Astrocyte of the cerebellum (primary cell): ENCODE measurements around the gene TMEM240.

ENCODE experiments used
- DNase-seq: peaks from one replicate; pipeline ENCODE4 v3.0.0-alpha.2; 2011; ENCODE audit warnings: low read depth
- H3K4me3 ChIP-seq: 2 replicates; pipeline ENCODE4 v1.5.1; 2011; ENCODE audit warnings: mild to moderate bottlenecking, low read depth, low read length, moderate library complexity
- in situ Hi-C: cut with HindIII; loops from 2 replicates; pipeline ENCODE4 v1.10.0; 2017; ENCODE audit warnings: low sequenced_read_pairs
- TF ChIP-seq, protein P1 (sequence below): IDR thresholded peaks from 2 replicates; pipeline ENCODE4 v1.5.1; 2012; ENCODE audit warnings: low read length, low read depth, moderate library complexity, mild to moderate bottlenecking; ENCODE audit errors: missing control alignments

Gene TMEM240

DNA sequence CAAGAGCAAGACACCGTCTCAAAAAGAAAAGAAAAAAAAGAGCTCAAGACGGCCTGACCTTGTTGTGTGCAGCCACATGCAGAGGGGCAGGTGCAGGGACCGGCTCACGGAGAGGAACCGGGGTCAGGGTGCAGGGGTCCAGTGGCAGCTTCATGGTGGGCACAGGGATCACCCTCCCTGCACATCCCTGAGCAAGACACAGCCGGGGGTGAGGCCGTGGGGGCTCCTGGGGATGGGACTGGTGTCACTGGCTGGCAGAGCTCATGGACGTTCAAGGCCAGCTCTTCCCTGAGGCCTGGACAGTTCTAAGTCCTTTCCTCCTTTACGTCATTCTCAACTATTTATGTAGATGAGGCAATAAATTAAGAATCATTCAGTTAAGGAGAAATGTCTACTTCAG is 6.6 kb upstream of the TMEM240 start:
- TF ChIP-seq, protein P1, sequence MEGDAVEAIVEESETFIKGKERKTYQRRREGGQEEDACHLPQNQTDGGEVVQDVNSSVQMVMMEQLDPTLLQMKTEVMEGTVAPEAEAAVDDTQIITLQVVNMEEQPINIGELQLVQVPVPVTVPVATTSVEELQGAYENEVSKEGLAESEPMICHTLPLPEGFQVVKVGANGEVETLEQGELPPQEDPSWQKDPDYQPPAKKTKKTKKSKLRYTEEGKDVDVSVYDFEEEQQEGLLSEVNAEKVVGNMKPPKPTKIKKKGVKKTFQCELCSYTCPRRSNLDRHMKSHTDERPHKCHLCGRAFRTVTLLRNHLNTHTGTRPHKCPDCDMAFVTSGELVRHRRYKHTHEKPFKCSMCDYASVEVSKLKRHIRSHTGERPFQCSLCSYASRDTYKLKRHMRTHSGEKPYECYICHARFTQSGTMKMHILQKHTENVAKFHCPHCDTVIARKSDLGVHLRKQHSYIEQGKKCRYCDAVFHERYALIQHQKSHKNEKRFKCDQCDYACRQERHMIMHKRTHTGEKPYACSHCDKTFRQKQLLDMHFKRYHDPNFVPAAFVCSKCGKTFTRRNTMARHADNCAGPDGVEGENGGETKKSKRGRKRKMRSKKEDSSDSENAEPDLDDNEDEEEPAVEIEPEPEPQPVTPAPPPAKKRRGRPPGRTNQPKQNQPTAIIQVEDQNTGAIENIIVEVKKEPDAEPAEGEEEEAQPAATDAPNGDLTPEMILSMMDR, result no peak
- H3K4me3 ChIP-seq, result no peak overlapping the region
- in situ Hi-C loops, result no loop called here
- no peak for DNase-seq

DNA sequence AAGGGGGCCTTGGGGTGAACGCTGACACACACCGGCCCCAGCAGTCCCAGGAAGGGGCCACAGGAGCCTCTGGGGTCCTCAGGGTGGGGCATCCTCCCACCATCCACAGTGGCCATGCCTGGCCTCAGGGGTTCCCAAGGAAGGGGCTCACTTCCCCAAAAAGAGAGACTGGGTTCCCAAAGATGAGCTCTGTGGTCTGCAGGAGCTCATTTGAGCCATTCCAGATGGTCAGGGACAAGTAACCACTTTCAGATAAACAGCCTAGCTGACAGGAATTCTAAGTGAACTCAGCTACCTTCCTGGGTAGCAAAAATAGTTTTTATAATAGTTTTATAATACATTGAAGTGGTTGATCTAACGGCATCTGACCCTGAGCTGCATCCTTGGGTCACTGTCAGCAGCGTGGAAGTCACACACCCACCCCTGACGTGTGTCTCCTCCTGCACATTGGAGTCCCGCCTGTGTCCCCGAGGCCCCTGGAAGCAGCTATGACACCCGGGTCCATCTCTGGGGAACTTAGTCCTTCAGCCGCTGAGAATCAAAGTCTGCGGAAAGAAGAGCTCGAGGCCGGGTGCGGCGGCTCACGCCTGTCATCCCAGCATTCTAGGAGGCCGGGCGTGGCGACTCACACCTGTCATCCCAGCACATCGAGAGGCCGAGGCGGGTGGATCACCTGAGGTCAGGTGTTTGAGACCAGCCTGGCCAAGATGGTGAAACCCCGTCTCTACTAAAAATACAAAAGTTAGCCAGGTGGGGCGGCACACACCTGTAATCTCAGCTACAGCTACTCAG is 5.7 kb upstream of the TMEM240 start:
- H3K4me3 ChIP-seq, result no peak overlapping the region
- TF ChIP-seq, protein P1, result no peak
- DNase-seq, result no peak
- in situ Hi-C loops, result no loop called here

DNA sequence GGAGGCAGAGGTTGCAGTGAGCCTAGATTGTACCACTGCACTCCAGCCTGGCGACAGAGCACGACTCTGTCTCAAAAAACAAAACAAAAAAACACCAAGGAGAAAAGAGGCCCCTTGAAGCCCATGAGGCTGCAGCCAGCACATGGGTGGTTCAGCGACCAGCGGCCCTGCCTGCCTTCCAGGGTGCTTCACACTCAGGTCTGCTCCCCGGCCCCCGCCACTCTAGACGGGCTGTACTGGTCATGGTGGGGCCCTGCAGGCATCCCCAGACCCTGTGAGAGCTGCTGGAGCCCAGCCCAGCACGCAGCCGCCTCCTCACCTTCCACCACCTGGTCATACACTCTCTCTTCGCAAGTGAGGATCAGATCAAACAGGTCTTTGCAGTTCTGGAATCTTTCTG is 4.1 kb upstream of the TMEM240 start:
- no peak overlapping the region for H3K4me3 ChIP-seq
- DNase-seq, result no peak
- TF ChIP-seq, protein P1, result no peak
- in situ Hi-C loops, result no loop called here

DNA sequence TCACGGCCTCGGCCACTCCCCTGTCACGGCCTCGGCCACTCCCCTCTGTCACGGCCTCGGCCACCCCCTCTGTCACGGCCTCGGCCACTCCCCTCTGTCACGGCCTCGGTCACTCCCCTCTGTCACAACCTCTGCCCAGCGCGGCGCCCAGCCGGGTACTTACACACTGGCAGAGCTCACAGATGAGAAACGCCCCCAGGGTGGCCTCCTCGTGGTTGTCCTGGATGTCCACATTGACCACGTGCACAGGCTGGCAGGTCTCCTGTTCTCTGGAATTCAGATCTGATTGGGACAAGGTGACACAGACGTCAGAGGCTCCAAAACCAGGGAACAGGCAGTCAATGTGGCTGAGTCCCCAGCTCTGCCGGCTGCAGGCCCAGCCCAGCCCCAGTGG is 3.3 kb upstream of the TMEM240 start:
- DNase-seq, result no peak
- in situ Hi-C loops, result no loop called here
- no peak overlapping the region for H3K4me3 ChIP-seq
- TF ChIP-seq, protein P1, result no peak

DNA sequence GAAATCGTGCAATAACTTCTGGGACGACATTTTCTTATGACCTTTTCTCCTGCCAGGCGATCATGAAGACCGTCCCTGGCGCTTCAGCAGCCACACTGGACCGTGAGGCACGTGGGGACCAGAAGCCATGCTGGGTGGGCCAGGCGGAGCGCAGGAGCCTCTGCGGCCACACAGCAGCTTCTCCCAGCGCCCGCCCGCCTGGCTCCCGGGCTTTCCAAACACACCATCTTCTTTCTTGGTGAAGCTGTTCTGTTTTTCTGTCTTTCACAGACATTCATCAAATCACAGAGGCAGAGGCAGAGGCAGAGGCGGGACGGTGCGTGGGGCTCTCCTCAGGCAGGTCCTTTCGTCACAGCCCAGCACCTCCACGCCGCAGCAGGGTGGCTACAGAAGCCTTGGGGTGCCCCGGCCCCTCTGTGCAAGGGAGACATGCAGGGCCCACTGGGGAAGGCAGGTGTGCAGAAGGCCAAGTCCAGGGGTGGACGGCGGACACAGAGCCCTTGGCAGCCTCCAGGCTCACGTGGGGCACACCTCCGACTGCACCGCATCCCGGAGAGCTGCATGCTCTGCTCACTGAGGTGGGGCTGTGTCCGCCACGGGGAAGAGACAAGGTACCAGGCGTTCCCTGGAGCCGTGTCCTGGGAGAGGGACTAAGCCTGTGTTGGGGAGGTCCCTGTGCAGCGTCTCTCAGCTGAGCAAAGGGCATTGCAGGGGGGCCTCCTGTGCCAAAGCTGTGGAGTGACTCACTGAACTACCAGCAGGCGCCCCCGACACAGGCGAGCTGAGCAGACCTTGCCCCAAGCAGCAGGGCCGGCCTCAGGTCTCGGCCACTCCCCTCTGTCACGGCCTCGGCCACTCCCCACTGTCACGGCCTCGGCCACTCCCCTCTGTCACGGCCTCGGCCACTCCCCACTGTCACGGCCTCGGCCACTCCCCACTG is 2.6 kb upstream of the TMEM240 start:
- H3K4me3 ChIP-seq, result no peak overlapping the region
- TF ChIP-seq, protein P1, result no peak
- no peak for DNase-seq
- in situ Hi-C loops, result no loop called here

DNA sequence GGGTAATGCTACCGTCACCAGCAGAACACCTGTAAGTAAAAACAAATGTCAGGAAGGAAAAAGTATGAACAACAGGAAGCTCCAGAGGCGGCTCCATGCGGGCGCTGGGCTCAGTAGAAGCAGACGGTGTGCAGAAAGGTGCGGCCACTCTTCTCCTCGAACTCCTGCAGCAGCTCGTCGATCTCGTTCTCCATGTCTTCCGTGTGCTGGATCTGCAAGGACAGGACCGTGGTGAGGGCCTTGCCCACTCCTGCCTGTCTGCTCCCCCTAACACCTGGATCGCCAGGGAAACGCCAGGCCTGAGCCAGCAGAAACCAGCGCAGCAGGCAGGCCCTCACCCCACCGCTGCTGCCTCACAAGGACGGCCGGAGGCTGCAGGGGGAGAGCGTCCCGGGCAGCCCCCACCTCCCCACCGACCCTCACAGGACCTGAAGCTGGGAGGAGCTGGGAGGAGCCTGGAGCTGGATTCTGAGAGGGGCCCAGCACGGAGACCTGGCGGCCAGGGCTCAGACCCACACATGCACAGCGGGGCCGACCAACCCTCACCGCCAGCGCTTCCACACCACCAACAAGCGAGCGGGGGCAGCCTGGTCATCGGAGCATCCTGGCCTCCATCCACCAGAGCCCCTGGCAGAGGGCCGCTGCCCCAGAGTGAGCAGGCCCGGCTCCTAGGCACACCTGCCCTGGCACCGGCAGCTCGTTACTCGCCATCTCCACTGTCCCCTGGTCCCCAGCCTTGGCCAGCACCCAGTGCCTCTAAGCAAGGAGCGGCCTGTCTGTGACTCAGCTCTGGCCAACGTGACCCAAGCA is 1.7 kb upstream of the TMEM240 start:
- TF ChIP-seq, protein P1, result no peak
- DNase-seq, result no peak
- in situ Hi-C loops, result no loop called here
- H3K4me3 ChIP-seq, result no peak overlapping the region
